Loucy (cell line): ENCODE data around the gene ZNF384.

Experiments used
- CTCF ChIP-seq: fragments of 200-600 bp; sonication (generic); conservative IDR thresholded peaks from 2 replicates; pipeline ENCODE4 v1.5.1; 2014; ENCODE audit warnings: mild to moderate bottlenecking, antibody characterized with exemption, low read length
- EZH2phosphoT487 ChIP-seq: fragments of 200-600 bp; IDR thresholded peaks from 2 replicates; pipeline ENCODE4 v1.6.1; 2018; ENCODE audit warnings: antibody characterized with exemption, mild to moderate bottlenecking, moderate library complexity, borderline replicate concordance

DNA sequence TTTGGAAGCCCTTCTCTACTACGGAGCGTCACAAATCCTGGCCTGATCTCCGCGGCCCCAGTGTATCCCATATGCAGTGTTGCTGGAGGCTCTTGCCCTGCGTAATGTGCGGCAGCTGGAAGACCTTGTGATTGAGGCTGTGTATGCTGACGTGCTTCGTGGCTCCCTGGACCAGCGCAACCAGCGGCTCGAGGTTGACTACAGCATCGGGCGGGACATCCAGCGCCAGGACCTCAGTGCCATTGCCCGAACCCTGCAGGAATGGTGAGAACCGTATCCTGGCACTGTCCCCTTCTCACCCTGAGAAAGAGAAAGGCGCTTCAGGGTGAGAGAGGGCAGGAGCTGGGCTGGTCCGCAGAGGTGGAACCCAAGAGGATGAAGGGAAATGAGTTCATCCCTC, 40.0 kb upstream of the ZNF384 start:
- TF ChIP-seq CTCF (no peak), EZH2phosphoT487 (no peak)
